ENCODE results near the gene CSAD.
"Not testable (repeated sequence)": the region's sequence is repeated elsewhere in the genome, so short reads cannot be mapped to it uniquely, and the experiment has no call there.

The CSAD gene

DNA sequence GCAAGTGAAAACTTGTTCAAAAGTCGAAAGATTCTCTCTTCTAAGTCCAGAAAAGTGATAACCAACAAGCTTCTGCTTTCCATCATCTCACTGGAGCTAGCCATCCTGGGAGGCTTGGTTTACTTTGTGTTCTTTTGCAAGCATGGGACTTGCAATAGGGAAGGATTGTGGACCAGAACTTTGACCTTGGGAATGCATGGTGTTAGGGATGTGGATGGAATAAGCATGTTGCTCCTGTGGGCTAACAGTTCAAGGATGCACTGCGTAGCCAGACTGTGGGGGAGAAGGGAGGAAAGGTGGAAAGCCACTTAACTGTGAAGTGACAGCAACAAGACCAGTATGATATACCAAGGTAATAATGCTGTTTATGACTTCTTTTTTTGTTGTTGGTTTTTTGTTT, 48.9 kb downstream of the CSAD start:
- DNase-seq: no peak

GRCh38 chr12:53128780-53129569, 51.8 kb downstream of the CSAD start:
- DNase-seq: no peak

DNA sequence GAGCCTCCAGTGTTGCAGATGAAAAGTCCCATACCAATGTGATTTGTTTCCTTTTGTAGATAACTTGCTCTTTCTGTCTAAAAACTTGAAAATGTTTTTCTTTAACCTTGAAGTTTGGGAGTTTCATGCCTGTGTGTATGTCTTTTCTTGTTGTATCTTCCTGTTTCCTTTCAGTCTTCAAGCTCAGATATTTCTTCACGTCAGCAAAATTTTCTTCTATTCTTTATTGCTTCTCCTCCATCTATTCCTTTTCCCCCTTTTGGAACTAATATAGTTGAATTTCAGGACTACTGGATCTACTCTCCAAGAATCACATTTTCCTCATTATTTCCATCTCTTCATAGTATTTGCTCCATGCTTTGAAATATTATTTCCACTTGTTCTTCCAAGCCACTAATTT, 53.6 kb downstream of the CSAD start:
- DNase-seq: no peak

DNA sequence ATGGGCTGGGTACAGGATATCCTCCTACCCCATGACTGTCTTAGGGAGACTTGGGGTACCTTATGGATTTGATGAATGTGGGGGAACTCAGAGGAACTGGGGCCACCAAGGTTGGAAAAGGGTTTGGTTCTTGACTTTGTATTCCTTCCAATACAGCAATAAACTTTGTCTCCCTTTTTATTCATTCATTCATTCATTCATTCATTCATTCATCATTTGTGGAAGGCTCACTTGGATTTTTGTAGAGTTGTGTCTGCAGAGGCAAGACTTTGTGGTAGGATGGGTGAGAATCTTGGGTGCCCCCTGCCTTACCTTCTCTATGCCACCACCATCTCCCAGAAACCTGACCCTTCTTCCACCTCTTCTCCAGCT, 56.4 kb downstream of the CSAD start:
- no peak for DNase-seq

GRCh38 chr12:53123578-53124351, 57.0 kb downstream of the CSAD start:
- DNase-seq: no peak

DNA sequence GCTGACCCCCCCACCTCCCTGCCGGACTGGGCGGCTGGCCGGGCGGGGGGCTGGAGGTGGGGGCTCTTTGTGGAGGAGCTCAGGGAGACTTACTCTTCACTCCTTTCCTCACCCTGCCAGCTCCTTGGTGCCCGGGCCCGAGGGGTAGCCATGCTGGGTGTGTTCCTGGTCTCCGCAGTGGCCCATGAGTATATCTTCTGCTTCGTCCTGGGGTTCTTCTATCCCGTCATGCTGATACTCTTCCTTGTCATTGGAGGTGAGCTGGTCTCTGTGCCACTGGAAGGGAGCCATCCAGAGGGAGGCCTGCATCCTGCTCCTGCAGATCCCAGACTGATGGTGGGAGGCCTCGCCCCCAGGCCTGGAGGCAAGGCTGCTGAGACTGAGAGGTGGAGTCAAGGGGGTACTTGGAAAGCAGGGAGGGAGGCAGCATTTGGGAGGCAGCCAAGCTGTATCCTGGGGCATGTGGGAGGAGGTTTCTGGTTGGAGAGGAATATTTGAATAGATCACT, 57.7 kb downstream of the CSAD start:
- DNase-seq: no peak

DNA sequence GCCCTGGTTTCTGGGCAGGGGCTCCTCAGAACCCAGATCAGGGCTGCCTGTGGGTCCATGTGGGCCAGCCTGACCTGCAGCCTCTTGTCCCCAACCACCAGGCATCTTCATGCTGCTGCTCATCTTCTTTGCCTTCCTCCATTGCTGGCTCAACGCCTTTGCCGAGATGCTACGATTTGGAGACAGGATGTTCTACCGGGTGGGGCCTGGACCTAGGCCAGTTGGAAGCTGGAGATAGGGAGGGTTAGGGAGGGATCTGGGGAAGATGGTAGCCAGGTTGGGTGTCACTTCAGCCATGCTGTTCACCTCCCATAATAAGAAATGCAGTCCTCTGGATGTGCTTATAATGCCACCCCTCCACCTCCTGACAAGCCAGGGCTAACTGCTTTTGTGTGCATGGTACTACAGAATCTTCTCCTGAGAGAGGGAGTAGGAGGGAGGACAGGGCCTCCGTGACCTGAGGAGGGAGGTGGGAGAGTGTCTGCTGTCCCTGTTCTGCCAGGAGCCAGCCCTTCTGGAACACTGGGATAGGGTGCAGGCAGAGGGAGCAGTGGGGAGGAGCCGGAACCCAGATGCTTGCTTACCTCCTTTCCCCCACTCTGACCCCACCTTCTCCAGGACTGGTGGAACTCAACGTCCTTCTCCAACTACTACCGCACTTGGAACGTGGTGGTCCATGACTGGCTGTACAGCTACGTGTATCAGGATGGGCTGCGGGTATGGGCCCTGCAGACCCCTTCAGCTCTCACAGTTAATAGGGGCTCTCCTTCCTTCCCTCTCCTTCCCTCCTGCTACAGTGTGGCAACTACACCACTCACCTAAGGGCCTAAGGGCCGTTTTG, 59.8 kb downstream of the CSAD start:
- DNase-seq: no peak

DNA sequence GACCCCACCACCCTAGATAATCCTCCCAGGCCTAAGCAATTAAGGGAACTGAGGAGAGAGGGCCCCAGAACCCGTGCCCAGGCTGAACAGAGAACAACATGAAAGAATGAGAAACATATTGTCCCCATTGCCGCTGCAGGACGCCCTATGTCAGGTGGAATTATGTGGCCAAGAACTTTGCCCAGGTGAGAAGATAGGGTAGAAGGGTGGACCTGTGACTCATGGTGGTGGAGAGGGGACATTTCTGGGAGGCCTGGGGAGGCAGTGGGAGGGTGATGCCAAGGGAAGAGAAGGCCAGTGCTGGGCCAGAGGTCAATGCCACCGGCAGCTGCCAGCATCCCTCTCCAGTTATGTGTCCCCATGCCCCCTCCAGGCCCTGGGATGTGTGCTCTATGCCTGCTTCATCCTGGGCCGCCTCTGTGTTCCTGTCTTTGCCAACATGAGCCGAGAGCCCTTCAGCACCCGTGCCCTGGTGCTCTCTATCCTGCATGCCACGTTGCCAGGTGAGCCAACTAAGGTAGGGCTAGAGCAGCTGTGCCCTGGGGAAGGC, 61.9 kb downstream of the CSAD start:
- no peak for DNase-seq

GRCh38 chr12:53115891-53116648, 64.7 kb downstream of the CSAD start:
- DNase-seq: no peak

DNA sequence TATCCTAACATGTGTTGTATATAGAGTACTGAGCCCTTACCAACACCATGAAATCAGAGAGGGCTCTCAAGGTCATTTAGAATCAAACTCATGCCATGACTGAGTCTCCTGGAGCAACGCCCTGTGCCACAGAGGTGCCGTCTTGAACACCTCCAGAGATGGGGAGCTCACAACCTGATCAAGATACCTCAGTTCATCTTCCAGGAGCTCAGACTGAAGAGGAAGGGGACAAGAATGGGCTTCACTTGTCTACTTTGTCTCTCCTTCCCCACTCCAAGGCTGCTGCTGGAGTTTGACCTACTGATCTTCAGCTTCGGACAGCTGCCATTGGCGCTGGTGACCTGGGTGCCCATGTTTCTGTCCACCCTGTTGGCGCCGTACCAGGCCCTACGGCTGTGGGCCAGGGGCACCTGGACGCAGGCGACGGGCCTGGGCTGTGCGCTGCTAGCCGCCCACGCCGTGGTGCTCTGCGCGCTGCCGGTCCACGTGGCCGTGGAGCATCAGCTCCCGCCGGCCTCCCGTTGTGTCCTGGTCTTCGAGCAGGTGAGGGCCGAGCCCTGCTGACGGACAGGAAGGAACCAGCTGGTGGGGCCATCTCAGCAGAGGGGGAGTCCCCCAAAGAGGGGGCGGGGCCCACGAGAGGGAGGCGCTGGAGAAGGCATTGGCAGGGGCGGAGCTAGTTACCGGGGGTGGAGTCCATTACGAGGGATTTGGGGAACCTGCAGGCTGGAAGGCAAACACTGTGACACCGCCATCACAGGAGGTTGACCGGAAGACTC, 65.4 kb downstream of the CSAD start:
- no peak for DNase-seq

- no peak for DNase-seq
Measured at GRCh38 chr12:53113951-53114350, 66.8 kb downstream of the CSAD start.

DNA sequence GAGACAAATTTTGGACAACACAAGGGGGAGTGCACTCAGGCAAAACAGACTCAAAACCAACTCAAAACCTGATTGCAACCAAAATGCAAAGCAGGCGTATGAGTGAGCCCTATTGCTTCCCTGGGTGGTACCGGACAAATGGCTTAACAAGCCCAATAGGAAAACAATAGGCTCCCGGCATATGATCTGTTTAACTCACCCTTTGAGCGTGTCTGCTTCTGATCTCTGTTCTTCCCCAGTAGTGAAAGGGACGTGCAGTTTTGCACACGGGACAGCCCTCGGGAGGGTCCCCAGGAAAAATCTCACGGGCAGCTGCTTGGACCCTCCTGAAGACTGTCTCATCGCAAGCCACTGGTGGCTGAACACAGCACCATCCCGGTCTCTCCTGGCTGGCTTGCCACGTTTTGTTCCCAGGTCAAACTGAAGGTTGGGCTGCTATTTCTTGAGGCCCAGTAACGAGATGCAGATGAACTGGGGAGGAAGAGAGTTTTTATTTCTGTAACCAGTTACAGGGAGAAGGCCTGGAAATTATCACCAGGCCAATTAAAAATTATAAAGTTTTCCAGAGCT, 67.5 kb downstream of the CSAD start:
- no peak for DNase-seq

- DNase-seq: not testable (repeated sequence)
Measured at GRCh38 chr12:53112431-53112830, 68.3 kb downstream of the CSAD start.
